Erythroblast (primary cell): Measurements from ENCODE around the gene RAMACL.

Experiments used
- GATA1 ChIP-seq: IDR thresholded peaks from 2 replicates; pipeline ENCODE4 v1.6.1; 2011; ENCODE audit warnings: low read depth, mild to moderate bottlenecking, control low read depth, low read length, moderate library complexity
- POLR2A ChIP-seq: IDR thresholded peaks from 2 replicates; pipeline ENCODE4 v1.6.1; 2011; ENCODE audit warnings: mild to moderate bottlenecking, low read length

DNA sequence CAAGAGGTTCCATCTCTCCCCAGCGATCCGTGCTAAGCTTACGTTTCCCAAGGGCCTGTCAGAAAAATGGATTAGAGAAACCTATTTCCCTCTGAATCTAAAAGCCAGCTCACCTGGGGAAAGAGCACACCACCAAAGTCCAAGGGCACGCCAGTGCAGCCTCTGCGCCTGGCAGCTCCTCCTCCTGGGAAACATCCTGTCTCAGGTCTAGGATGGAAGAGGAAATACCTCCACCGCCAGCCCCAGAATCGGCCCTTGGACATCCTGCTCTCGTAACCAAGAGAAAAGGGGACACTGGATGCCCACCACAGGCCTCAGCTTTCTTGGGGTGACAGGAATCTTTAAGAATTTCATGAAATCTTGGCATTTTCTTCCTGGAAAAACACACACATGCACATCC is 18.7 kb downstream of the RAMACL start:
- TF ChIP-seq POLR2A, result no peak
- no peak for TF ChIP-seq GATA1
